DND-41 (cell line): ENCODE measurements around the gene SLC11A1.

Experiments
- EZH2 ChIP-seq: IDR thresholded peaks from 3 replicates; pipeline ENCODE4 v1.6.1; 2012; ENCODE audit warnings: borderline replicate concordance, low read depth, mild to moderate bottlenecking, moderate library complexity, low read length, inconsistent platforms; ENCODE audit not compliant: severe bottlenecking
- TF ChIP-seq, protein P1 (sequence below): IDR thresholded peaks from 2 replicates; pipeline ENCODE4 v1.5.1; 2012; ENCODE audit warnings: borderline replicate concordance, low read length, moderate library complexity, mild to moderate bottlenecking; ENCODE audit not compliant: poor library complexity, severe bottlenecking; ENCODE audit errors: extremely low read depth

DNA sequence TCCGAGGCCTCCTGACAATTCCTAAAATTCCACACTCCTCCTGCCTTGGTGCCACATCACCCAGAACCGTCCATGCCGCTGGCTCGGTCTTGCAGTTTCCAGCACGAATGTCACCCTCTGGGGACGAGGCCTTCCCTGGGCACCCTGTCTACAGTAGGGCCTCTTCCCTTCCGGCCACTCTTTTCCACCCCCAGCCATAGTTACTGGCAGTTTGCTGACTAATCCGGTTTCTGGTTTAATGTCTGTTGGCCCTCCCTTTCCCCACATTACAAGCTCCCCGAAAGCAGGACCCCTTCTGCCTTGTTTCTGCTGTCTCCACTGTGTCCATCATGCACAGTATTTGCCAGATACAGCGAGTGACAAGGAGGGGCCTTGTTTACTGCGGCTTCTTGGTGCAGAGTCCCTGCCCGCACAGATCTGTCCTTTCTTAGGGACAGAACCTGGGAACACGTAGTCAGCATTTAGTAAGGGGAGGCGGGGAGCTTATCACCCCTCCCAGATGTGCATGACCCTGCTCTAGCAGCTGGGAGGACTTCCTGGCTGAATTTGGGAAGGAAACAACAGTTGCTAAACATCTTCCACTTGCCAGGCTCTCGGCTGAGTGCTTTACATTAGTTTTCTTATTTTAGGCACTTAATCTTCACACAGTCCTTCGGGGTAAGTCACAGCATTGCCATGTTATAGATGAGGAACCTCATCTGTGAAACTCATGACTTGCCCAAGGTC is 49.0 kb upstream of the SLC11A1 start:
- TF ChIP-seq, protein P1, sequence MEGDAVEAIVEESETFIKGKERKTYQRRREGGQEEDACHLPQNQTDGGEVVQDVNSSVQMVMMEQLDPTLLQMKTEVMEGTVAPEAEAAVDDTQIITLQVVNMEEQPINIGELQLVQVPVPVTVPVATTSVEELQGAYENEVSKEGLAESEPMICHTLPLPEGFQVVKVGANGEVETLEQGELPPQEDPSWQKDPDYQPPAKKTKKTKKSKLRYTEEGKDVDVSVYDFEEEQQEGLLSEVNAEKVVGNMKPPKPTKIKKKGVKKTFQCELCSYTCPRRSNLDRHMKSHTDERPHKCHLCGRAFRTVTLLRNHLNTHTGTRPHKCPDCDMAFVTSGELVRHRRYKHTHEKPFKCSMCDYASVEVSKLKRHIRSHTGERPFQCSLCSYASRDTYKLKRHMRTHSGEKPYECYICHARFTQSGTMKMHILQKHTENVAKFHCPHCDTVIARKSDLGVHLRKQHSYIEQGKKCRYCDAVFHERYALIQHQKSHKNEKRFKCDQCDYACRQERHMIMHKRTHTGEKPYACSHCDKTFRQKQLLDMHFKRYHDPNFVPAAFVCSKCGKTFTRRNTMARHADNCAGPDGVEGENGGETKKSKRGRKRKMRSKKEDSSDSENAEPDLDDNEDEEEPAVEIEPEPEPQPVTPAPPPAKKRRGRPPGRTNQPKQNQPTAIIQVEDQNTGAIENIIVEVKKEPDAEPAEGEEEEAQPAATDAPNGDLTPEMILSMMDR, result no peak
- TF ChIP-seq EZH2, result no peak
